PFSK-1 (cell line): Measurements from ENCODE around the gene TLR9.

Source experiments
- FOXP2 ChIP-seq: optimal IDR thresholded peaks from 2 replicates; pipeline ENCODE3; 2011; ENCODE audit warnings: borderline replicate concordance, control low read depth, inconsistent platforms; ENCODE audit not compliant: insufficient read depth; ENCODE audit errors: extremely low read length, extremely low read depth
- POLR2AphosphoS5 ChIP-seq: IDR thresholded peaks from 2 replicates; pipeline ENCODE4 v1.6.1; 2012; ENCODE audit warnings: low read depth, mild to moderate bottlenecking, control low read depth, low read length, moderate library complexity
- TAF1 ChIP-seq: IDR thresholded peaks from 2 replicates; pipeline ENCODE4 v1.6.1; 2012; ENCODE audit warnings: low read length, control low read depth, borderline replicate concordance; ENCODE audit not compliant: insufficient read depth
- TF ChIP-seq, protein P1 (sequence below), 2 experiments: IDR thresholded peaks; 2 replicates each; pipeline versions ENCODE4 v1.6.1 to v1.8.0; 2011 to 2012; ENCODE audit warnings: low read depth in 2 of 2, low read length in 2 of 2, control low read depth in 1 of 2, inconsistent platforms in 1 of 2, mild to moderate bottlenecking in 1 of 2, moderate library complexity in 1 of 2; ENCODE audit not compliant: insufficient read depth in 1 of 2

DNA sequence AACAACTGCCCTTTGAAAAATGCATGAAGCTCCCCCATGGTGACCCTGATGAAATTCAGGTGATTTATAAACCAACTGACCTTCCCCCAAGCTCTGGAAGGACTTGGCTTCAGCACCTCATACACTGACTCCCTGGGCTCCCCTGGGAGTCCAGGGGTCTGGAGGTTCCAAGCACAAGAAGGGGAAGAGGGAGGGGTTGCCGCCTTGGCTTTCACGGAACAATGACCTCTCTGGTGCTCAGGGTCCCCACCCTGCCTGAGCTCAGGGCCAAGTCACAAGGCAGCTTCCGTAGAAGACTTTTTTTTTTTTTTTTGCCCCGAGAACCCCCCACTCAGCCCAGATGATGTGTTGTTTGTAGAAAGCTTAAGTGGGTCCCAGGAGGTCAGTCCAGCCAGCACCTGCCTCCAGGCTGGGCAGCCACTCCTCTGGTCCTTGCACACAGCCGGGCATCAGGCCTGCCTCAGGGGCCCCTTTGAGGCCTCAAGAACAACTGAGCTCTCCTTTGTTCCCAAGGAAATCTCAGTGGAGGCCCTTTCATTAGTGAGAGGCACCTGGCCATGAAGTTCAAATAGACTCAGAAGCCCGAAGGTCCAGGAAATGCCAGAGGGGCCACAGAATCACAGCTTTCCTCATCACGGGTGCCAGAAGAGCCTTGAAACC, 41.5 kb downstream of the TLR9 start:
- TF ChIP-seq, protein P1, sequence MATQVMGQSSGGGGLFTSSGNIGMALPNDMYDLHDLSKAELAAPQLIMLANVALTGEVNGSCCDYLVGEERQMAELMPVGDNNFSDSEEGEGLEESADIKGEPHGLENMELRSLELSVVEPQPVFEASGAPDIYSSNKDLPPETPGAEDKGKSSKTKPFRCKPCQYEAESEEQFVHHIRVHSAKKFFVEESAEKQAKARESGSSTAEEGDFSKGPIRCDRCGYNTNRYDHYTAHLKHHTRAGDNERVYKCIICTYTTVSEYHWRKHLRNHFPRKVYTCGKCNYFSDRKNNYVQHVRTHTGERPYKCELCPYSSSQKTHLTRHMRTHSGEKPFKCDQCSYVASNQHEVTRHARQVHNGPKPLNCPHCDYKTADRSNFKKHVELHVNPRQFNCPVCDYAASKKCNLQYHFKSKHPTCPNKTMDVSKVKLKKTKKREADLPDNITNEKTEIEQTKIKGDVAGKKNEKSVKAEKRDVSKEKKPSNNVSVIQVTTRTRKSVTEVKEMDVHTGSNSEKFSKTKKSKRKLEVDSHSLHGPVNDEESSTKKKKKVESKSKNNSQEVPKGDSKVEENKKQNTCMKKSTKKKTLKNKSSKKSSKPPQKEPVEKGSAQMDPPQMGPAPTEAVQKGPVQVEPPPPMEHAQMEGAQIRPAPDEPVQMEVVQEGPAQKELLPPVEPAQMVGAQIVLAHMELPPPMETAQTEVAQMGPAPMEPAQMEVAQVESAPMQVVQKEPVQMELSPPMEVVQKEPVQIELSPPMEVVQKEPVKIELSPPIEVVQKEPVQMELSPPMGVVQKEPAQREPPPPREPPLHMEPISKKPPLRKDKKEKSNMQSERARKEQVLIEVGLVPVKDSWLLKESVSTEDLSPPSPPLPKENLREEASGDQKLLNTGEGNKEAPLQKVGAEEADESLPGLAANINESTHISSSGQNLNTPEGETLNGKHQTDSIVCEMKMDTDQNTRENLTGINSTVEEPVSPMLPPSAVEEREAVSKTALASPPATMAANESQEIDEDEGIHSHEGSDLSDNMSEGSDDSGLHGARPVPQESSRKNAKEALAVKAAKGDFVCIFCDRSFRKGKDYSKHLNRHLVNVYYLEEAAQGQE (IDR thresholded peaks at IDR 0.05; ENCODE audit: insufficient read depth in 1 of 2, low read depth in 2 of 2, low read length in 2 of 2): no peak
- TF ChIP-seq POLR2AphosphoS5 (no peak), FOXP2 (no peak), TAF1 (no peak)
